ENCODE data around the gene VHLL. TPM values are rescaled to one million over a fixed set of nuclear protein-coding genes. Genes with fewer than 3 reads are reported as not detected.

Gene VHLL
- total RNA-seq: not detected in 2 replicates

DNA sequence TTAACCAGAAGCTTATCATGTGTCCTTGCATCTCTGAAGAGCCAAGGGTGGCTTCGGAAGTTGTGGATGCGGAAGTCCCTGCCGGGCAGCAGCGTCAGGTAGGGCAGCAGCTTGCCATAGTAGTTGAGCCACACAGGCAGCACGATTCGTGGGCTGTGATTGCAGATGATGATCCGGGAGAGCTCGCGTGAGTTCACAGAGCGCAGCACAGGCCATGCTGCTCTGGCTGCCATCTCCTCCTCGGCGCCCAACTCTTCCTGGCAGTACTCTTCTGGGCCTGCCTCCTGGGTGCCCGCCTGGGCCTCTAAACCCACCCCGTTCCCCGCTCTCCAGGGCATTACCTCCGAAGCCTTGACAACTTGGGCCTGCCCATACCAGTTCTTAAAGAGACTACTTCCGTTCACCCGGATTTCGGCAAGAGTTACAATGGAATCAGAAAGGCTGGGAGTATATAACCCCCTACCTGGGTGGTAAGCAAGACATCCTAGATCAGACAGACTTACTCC lies at the start of gene VHLL:
Gene VHLL, minus strand, starts transcription at position 456 of the 506 bp plus-strand sequence. Its CDS starts 118 bp downstream, at position 338.

DNA sequence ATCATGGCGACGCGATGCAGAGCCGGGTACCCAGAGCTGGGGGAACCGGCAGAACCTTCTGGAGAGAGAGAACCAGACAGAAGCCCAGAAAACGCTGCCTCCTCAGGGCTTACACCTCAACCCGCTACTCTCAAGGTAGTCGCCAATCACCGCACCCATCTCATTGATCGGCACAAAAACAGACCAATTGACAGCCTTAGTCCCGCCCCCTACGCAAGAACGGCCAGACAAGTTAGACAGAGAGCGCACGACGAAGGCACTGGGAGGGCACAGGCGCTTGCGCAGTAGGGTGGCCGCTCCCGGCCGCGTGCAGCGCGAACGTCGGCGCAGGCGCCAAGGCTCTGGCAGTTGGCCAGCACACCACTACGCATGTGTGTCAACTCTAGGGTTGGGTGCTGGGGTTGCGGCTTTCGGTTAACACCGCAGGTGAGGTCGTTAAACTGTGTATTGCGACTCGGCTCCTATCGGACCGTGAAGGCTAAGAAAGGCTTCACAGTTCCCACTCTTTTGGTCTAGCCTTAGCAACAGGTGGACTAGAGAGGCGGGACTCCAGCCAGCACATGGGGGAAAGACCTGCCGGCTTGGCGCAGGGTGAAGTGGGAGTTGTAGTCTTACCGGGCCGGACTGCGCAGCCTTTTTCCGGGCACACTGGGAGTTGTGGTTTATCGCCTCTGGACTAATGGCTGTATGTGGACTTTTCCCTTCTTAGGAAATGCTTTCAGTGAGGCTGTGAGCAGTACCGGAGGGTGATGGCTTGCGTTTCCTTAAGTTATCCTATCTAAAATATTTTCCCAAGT lies 39.3 kb upstream of the VHLL start, which contains the start of the genes CCT3 and TSACC:
Gene CCT3, minus strand, starts transcription at position 113 of the 797 bp plus-strand sequence. Its CDS starts 108 bp downstream, at position 5.
Gene TSACC, plus strand, starts transcription at position 347 of the 797 bp plus-strand sequence. CDS start 1,232 bp downstream, outside the sequence.

DNA sequence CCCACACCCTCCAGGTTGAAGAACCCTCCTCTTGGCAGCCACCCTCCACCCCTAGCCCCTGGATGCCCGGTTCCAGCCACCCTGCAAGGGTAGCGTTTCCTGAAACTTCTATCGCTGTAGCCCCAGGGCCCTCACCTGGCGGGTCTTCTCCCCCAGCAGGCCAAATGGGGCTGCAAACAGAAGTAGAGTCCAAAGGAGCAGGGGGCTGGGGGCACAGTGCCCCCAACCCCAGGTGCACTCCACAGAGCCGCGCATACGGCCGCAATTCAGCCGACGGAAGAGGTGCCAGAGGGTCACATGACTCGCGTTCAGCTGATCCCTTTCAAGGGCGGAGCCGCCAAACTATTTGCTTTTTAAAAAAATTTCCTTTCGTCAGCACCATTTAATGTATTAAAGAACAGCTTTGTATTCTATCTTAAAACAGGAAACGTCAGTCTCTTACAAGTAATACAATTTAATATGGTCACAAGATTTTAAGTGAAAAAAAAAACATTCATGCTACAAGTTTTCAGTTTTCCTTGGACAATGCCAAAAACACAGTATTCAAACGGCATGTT lies 3.6 kb downstream of the VHLL start, which contains the start of gene GLMP:
Gene GLMP, minus strand, starts transcription at position 289 of the 557 bp plus-strand sequence. Its CDS starts 34 bp downstream, at position 255.

DNA sequence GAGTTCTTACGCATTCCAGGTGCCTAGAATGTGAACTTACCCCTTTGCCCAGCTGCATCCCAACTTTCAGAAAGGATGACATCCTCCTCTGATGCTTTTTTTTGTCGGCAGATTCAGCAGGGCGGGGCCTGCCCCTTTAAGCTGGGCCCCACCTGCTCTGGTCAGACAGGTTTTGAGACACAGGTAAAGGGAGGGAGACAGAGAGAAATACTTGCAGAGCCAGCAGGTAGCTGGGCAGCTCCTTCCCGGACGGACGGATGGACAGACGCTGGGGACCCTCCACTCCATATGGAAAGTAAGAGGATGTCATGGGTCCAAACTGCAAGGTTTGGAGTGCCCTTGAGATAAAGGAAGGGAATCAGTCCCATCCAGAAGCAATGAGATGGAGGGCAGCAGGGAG lies 15.0 kb downstream of the VHLL start, which contains the start of gene TMEM79:
Gene TMEM79, plus strand, starts transcription at position 214 of the 400 bp plus-strand sequence. CDS start 902 bp downstream, outside the sequence.

DNA sequence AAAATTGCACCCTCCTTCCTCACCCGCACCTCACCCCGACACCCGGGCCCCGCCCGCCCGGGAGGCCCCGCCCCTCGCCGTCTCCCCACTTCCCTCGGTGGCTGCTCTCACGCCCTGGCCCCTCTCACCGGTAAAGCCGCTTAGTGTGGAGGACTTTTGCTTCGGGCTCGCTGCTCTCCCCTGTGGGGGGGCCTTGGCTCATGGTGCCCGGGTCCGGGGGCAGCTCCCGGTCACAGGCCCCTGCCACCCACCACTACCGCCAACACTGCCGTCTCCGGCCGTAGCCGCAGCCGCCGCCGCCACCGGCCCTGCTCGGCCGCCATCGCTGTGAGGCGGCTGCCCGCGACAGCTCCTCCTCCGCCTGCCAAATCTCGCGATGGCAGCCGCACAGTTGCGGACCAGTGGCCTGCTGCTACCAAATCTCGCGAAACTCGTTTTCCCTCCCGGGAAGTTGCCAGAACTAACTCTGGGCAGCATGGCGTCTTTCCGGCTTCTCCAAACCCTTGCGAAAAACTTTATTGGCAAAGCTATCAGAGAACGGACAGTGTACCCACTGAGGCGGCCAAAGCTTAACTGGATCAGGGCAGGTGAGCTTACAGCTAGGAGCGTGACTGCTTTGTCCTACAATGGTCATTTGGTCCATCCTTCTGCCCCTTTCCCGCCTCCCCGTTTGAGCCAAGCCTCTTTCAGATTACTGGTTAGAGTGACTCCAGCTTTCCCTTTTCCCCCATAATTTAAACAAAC lies 16.5 kb downstream of the VHLL start, which contains the start of gene SMG5:
Gene SMG5, minus strand, starts transcription at position 347 of the 744 bp plus-strand sequence. Its CDS starts 145 bp downstream, at position 202.

Other genes starting within 250 kb of the VHLL start
- 9.1 and 13.3 TPM in 2 replicates for gene UBQLN4, start 245.5 kb downstream of the VHLL start, total RNA-seq
- gene LAMTOR2, start 244.5 kb downstream of the VHLL start, total RNA-seq: 69.9 and 81.7 TPM in 2 replicates
- gene RAB25, start 238.1 kb downstream of the VHLL start, total RNA-seq: not detected in 2 replicates
- 0.62 and 3.9 TPM in 2 replicates for gene MEX3A, start 216.8 kb downstream of the VHLL start, total RNA-seq
- 816 and 907 TPM in 2 replicates for gene LMNA, start 184.6 kb downstream of the VHLL start, total RNA-seq
- gene SEMA4A, start 145.7 kb downstream of the VHLL start, total RNA-seq: 1.8 TPM in 1 of 2 replicates, not detected in the other
- gene SLC25A44, start 105.2 kb downstream of the VHLL start, total RNA-seq: 12.4 and 13.0 TPM in 2 replicates
- gene PMF1, start 86.3 kb downstream of the VHLL start, total RNA-seq: 28.0 and 38.6 TPM in 2 replicates
- 0.59 TPM in 1 of 2 replicates, not detected in the other for gene BGLAP, start 57.1 kb downstream of the VHLL start, total RNA-seq
- gene PAQR6, start 51.3 kb downstream of the VHLL start, total RNA-seq: 0.37 TPM in 1 of 2 replicates, not detected in the other
- 24.6 TPM in 2 replicates for gene SMG5, start 16.5 kb downstream of the VHLL start, total RNA-seq
- 1.1 and 2.1 TPM in 2 replicates for gene TMEM79, start 15.0 kb downstream of the VHLL start, total RNA-seq
- 87.1 and 87.4 TPM in 2 replicates for gene GLMP, start 3.6 kb downstream of the VHLL start, total RNA-seq
- gene CCT3, start 39.0 kb upstream of the VHLL start, total RNA-seq: 189 and 190 TPM in 2 replicates
- gene TSACC, start 39.2 kb upstream of the VHLL start, total RNA-seq: 0.62 TPM in 1 of 2 replicates, not detected in the other
- gene RHBG, start 69.9 kb upstream of the VHLL start, total RNA-seq: 0.10 TPM in 1 of 2 replicates, not detected in the other
- gene MEF2D, start 201.5 kb upstream of the VHLL start, total RNA-seq: 17.8 and 21.3 TPM in 2 replicates